ENCODE results near the gene FNTB. TPM values are rescaled to one million over a fixed set of nuclear protein-coding genes. Genes with fewer than 3 reads are reported as not detected.
A peak's percentile ranks its signal among the peaks of the same experiment; 100 is the strongest.

The FNTB gene
- total and polyA plus RNA-seq, 9 of the 15 experiments (the other 6 are each of a cell fraction or from before 2014, with no cell fraction given) = 6.9 to 23.2 (median 12.2) TPM

GRCh38 chr14:65102441-65103149, 115.9 kb downstream of the FNTB start, which contains the start of gene MAX (continued):
- TF ChIP-seq RREB1 (CRISPR knock-in tag; IDR thresholded peaks at IDR 0.05) (no peak), ZNF740 (CRISPR knock-in tag; IDR thresholded peaks at IDR 0.05) (peak; percentile 91), ZNF740 (tag; IDR thresholded peaks at IDR 0.05) (peak in 1 of 2 experiments; percentile 73; a peak in 1 of 4 replicates), CHD2 (IDR thresholded peaks at IDR 0.05; ENCODE audit: low read depth, low read length) (no peak), MEF2D (tag; conservative IDR thresholded peaks at IDR 0.05; ENCODE audit: low read depth) (no peak), ZNF512 (tag; IDR thresholded peaks at IDR 0.05) (no peak), ZSCAN29 (IDR thresholded peaks at IDR 0.05) (no peak), MCM7 (IDR thresholded peaks at IDR 0.05) (no peak), RNF2 (IDR thresholded peaks at IDR 0.05) (peak; percentile 36; the same call in 1 of the 2 replicates), ZNF23 (CRISPR knock-in tag; IDR thresholded peaks at IDR 0.05) (no peak)

All from K562 (cell line).